GM12874 (cell line): ENCODE results near the gene MYOZ1.

ENCODE experiments used
- TF ChIP-seq, protein P1 (sequence below): IDR thresholded peaks from 2 replicates; pipeline ENCODE4 v1.5.1; 2011; ENCODE audit warnings: low read depth, mild to moderate bottlenecking, control low read depth, low read length, moderate library complexity; ENCODE audit not compliant: insufficient read depth

The MYOZ1 gene, protein sequence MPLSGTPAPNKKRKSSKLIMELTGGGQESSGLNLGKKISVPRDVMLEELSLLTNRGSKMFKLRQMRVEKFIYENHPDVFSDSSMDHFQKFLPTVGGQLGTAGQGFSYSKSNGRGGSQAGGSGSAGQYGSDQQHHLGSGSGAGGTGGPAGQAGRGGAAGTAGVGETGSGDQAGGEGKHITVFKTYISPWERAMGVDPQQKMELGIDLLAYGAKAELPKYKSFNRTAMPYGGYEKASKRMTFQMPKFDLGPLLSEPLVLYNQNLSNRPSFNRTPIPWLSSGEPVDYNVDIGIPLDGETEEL

DNA sequence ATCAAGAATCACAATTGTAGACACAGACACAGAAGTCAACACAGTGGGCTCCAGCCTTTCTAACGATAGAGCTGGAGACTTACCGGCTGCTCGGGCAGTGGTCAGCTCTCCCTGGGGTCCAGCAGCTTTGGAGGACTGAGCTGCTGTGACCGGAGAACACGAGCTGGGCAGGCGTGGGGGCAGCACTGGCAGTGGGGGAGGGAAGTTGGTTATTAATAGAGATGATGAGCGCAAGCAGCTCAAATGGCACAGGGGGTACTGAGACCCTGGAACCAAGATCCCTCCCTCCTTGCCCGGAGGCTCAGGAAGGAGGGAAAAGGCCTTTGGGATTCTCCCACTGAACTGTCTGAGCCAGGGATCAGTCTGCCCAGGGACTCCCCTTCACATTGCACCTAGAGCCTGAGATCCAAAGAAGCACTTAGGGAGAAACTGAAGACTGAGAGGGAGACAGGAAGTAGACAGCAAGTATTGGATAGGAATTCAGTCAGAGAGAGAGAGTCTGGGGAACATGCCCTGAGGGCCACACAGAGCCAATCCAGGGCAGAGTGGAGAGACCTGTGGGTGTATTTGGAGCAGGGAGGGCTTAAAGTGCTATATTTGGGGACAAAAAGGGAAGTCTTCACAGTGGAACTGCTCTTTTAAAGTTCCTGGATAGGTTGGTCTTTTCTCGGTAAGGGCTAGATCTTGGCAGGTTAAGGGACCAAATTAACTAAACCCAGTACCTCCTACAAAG lies at the start of gene MYOZ1:
TSS of gene MYOZ1 (minus strand) at position 147 of the 733 bp plus-strand sequence. CDS start 1,457 bp downstream, outside the sequence.
- TF ChIP-seq, protein P1, sequence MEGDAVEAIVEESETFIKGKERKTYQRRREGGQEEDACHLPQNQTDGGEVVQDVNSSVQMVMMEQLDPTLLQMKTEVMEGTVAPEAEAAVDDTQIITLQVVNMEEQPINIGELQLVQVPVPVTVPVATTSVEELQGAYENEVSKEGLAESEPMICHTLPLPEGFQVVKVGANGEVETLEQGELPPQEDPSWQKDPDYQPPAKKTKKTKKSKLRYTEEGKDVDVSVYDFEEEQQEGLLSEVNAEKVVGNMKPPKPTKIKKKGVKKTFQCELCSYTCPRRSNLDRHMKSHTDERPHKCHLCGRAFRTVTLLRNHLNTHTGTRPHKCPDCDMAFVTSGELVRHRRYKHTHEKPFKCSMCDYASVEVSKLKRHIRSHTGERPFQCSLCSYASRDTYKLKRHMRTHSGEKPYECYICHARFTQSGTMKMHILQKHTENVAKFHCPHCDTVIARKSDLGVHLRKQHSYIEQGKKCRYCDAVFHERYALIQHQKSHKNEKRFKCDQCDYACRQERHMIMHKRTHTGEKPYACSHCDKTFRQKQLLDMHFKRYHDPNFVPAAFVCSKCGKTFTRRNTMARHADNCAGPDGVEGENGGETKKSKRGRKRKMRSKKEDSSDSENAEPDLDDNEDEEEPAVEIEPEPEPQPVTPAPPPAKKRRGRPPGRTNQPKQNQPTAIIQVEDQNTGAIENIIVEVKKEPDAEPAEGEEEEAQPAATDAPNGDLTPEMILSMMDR = no peak

DNA sequence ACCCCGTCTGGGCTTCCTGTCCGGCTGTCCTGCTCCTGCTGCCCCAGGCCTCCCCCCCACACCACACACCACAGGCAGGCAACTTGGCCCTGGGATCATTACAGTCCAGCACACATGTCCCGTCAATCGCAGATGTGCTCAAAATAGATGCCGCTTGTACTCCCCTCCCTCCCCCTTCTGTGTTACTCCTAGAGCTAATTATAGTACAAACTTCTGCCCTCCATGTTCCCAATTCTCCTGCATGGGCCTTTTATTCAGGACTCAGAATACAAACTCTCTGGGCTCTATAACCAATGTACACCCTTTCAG lies 14.7 kb upstream of the MYOZ1 start, which contains the start of gene SYNPO2L:
TSS of gene SYNPO2L (minus strand) at position 40 of the 309 bp plus-strand sequence. CDS start 107 bp downstream, outside the sequence.
- TF ChIP-seq, protein P1 = no peak

DNA sequence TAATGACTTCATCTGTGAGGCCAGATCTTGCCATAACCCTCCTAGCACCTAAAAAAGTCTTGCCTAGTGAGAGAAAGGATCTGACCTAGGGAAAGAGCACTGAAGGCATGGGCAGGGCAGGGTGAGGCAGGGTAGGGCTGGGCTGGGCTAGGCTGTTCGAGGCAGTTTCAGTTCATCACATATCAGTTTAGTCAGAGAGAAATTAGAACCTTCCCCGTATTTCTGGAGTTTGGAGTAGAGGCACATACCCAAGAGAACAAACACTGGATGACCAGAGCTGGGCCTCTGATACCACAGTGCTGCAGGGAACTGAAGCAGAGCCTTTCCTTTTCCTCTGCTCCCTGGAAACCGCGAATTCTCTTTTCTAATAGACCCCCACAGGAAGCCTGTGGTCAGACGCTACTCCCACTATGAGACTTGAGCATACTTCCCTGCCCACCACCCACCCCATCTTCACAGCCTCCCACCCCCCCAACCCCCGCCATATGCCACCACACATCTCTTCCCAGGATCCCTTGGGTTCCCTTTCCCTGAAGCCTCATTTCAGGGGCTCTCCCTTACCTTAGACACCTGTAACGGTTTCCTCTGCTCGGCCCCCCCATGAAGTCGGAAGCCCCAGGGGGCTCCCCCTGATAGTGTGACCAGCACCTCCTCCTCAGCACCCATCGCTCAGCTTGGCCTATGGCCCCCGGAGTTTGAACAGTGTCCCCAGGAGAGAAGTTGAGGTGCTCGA lies 14.1 kb upstream of the MYOZ1 start:
- TF ChIP-seq, protein P1 = no peak

GRCh38 chr10:73653701-73654100 lies 12.4 kb upstream of the MYOZ1 start:
- TF ChIP-seq, protein P1 = no peak

DNA sequence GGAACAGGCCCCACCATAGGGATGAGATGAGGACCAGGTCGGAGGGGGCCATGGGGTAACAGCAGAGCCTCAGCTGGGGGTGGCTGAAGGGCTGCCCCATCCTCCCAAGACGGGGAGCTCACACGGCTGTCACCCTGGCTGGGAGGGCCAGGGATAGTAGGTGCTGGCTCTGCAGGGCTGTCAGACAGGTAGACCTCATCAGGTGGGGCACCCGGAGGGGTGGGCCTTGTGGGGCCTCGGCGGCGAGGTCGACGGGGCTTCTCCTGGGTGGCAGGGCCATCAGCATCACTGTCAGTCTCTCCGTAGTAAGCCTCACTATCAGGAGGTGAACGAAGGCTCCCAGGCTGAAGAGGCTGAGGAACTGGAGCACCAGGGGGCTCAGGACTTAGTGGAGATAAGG lies 11.9 kb upstream of the MYOZ1 start:
- TF ChIP-seq, protein P1 = no peak

DNA sequence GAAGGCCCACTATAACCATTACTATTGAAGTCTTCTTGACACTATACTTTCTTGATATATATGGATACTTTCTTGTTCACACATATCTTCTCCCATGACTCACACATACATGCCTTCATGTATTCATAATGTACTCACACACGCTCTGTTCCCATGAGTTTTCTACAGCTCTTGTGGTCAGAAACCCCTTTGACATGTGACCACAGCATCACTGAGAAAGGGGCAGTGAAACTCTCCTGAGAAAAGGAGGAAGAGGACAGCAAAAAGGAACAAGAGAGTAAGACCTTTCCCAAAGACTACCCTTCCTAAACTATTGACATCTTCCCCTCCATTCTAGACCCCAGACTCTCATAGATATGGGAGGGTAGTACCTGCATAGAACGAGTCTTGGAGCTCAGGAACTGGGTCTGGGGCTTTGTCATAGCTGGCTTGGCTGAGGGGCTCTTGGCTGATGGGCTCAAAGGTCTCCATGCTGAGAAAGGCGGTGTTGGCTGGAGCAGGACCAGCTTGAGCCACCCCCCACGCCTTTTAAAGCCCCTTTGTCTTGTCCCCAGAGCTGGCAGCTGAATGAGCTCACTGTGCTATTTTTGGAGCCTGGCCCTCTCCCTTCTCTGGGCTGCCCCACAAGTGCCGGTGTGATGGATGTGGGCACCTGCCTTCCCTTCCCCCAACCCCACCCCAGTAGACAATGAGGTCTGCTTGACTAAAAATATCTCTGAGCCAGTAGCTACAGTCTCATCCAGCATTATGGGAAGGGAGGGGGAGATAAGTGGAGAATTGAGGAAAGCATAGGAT lies 9.5 kb upstream of the MYOZ1 start:
- TF ChIP-seq, protein P1 = no peak
